GM12878 (cell line): ENCODE measurements around the gene ARHGEF38. TPM values are rescaled to one million over a fixed set of nuclear protein-coding genes. Genes with fewer than 3 reads are reported as not detected.

Experiments used
- ATAC-seq: fragments of 200-7000 bp; cut with Tn5 transposase; 3 replicates; pipeline ENCODE4 v1.9.1; 2020; ENCODE audit warnings: mild to moderate bottlenecking, moderate library complexity
- BruUV-seq: library from RNA; stranded (reverse); fragments of 400-500 nt; replicated peaks from 2 replicates; lab custom pipeline; 2021; lab: Mats Ljungman, UMichigan
- CTCF ChIA-PET: fragments of 300-600 bp; sonication (Branson Sonifier 250); formaldehyde crosslinking; extraction: SDS; loops from one replicate; lab custom pipeline; 2021; ENCODE audit warnings: inconsistent platforms; lab: Yijun Ruan, JAX
- POLR2A ChIA-PET: fragments of 350-600 bp; formaldehyde crosslinking; extraction: SDS; loops from one replicate; lab custom pipeline; 2021; ENCODE audit warnings: inconsistent platforms; lab: Charles Lee
- RAD21 ChIA-PET: fragments of 300-600 bp; sonication (Branson Sonifier 250); formaldehyde crosslinking; loops from one replicate; lab custom pipeline; 2023; ENCODE audit warnings: antibody characterized with exemption; ENCODE audit not compliant: unreplicated experiment; lab: Charles Lee
- SMC1A ChIA-PET: fragments of 300-600 bp; sonication (Branson Sonifier 250); formaldehyde crosslinking; loops from one replicate; lab custom pipeline; 2023; ENCODE audit not compliant: unreplicated experiment, uncharacterized antibody; lab: Charles Lee
- DNase-seq: peaks from one replicate; pipeline ENCODE4 v3.0.0-alpha.2; 2011; ENCODE audit warnings: low read depth, low spot score
- FAIRE-seq: peaks from 3 replicates; lab custom pipeline; 2011; peaks lifted over from hg19 to GRCh38; lab: Jason Lieb, UNC
- H2AFZ ChIP-seq: 2 replicates; pipeline ENCODE4 v1.6.0; 2011; ENCODE audit warnings: low read depth, low read length, control low read depth; ENCODE audit not compliant: control insufficient read depth
- H3K27ac ChIP-seq: 2 replicates; pipeline ENCODE4 v1.5.1; 2011; ENCODE audit warnings: control low read depth; ENCODE audit not compliant: control insufficient read depth, insufficient read depth
- H3K27me3 ChIP-seq, 2 experiments: replicated peaks in 1 of 2; 2 replicates each; pipeline versions ENCODE4 v1.6.0 to v1.6.1; 2011; ENCODE audit warnings: low read length in 1 of 2; ENCODE audit not compliant: control insufficient read depth in 2 of 2, insufficient read depth in 2 of 2
- H3K36me3 ChIP-seq, 2 experiments: 2 replicates each; pipeline ENCODE4 v1.5.1; 2011; ENCODE audit warnings: low read length in 1 of 2; ENCODE audit not compliant: control insufficient read depth in 2 of 2, insufficient read depth in 2 of 2
- H3K4me1 ChIP-seq: 2 replicates; pipeline ENCODE4 v1.6.1; 2011; ENCODE audit warnings: mild to moderate bottlenecking, low read length, moderate library complexity, mixed read lengths; ENCODE audit not compliant: control insufficient read depth, insufficient read depth
- H3K4me2 ChIP-seq: 2 replicates; pipeline ENCODE4 v1.6.0; 2011; ENCODE audit warnings: control low read depth; ENCODE audit not compliant: control insufficient read depth, insufficient read depth
- H3K4me3 ChIP-seq: fragments of 200-600 bp; sonication (generic); 2 replicates; pipeline ENCODE4 v1.5.1; 2016
- H3K79me2 ChIP-seq: 2 replicates; pipeline ENCODE4 v1.6.0; 2011; ENCODE audit warnings: low read length; ENCODE audit not compliant: control insufficient read depth, insufficient read depth
- H3K9ac ChIP-seq: 2 replicates; pipeline ENCODE4 v1.8.0; 2011; ENCODE audit warnings: low read length, control low read depth, mixed read lengths; ENCODE audit not compliant: control insufficient read depth, insufficient read depth
- H3K9me3 ChIP-seq: replicated peaks from 3 replicates; pipeline ENCODE4 v1.5.1; 2011; ENCODE audit warnings: mild to moderate bottlenecking, low read length; ENCODE audit not compliant: control insufficient read depth, insufficient read depth
- H4K20me1 ChIP-seq: 2 replicates; pipeline ENCODE4 v1.6.0; 2011; ENCODE audit not compliant: control insufficient read depth, insufficient read depth
- CBX5 ChIP-seq: sonication (generic); IDR thresholded peaks from 2 replicates; pipeline ENCODE4 v1.6.1; 2016; ENCODE audit warnings: low read depth, moderate library complexity, mild to moderate bottlenecking, inconsistent platforms
- ESRRA ChIP-seq: IDR thresholded peaks from 2 replicates; pipeline ENCODE4 v1.6.1; 2012; ENCODE audit warnings: mild to moderate bottlenecking, low read length, improper control_type of control experiment
- MTA2 ChIP-seq: fragments of 450-650 bp; IDR thresholded peaks from 2 replicates; pipeline ENCODE4 v1.6.1; 2016; ENCODE audit warnings: low read depth, mild to moderate bottlenecking, moderate library complexity
- RCOR1 ChIP-seq: conservative IDR thresholded peaks from 2 replicates; pipeline ENCODE4 v1.6.1; 2012; ENCODE audit warnings: low read depth, low read length, improper control_type of control experiment
- SIX5 ChIP-seq: IDR thresholded peaks from 2 replicates; pipeline ENCODE4 v1.6.1; 2011; ENCODE audit warnings: mild to moderate bottlenecking, low read depth, low read length, moderate library complexity; ENCODE audit not compliant: severe bottlenecking
- SMAD5 ChIP-seq: IDR thresholded peaks from 2 replicates; pipeline ENCODE4 v1.6.1; 2016; ENCODE audit warnings: antibody characterized with exemption, low read depth
- SPI1 ChIP-seq: IDR thresholded peaks from 2 replicates; pipeline ENCODE4 v1.6.1; 2011; ENCODE audit warnings: low read depth, mild to moderate bottlenecking, low read length, moderate library complexity, borderline replicate concordance; ENCODE audit not compliant: insufficient read depth
- in situ Hi-C: fragments of 300-500 bp; cut with MboI; formaldehyde crosslinking; loops from 9 replicates; pipeline ENCODE4 v1.14.3; 2018; ENCODE audit warnings: mixed read lengths
- intact Hi-C: fragments of 100-400 bp; cut with micrococcal nuclease; formaldehyde crosslinking; loops from one replicate; pipeline ENCODE4 v1.14.2; 2022; ENCODE audit not compliant: unreplicated experiment
- polyA plus RNA-seq, 11 experiments: library from polyadenylated mRNA; depleted of rRNA in 4 of 11; unstranded in 6 of 11; stranded (reverse) in 5 of 11; fragments of >200 nt; fragmentation: Nextera tagmentation in 4 of 11; fragmentation: Illumina TruSeq in 1 of 11; extraction: Ambion mirVana in 4 of 11; extraction: Trizol in 1 of 11; gene quantifications; 1 replicate in 1 of 11; 2 replicates in 10 of 11; pipeline versions ENCODE4 v1.2.1 to v1.2.3, GENCODE V29; 2011 to 2016; ENCODE audit warnings: inconsistent platforms in 2 of 11, missing spikeins in 2 of 11, low read depth in 1 of 11
- total RNA-seq, 4 experiments: library from RNA; depleted of rRNA in 3 of 4; stranded (reverse); fragments of >200 nt in 3 of 4; fragmentation: Illumina TruSeq in 1 of 4; extraction: Trizol in 1 of 4; gene quantifications; 2 replicates each; pipeline versions ENCODE4 v1.2.1 to v1.2.3, GENCODE V29; 2013 to 2021
- TF ChIP-seq, protein P1 (sequence below): fragments of 450-650 bp; formaldehyde crosslinking; IDR thresholded peaks from 2 replicates; pipeline ENCODE4 v1.5.0; 2022; ENCODE audit warnings: mild to moderate bottlenecking, missing genetic modification characterization
- TF ChIP-seq, protein P2 (sequence below): IDR thresholded peaks from 2 replicates; pipeline ENCODE4 v1.6.1; 2011; ENCODE audit warnings: mild to moderate bottlenecking, low read depth, low read length, moderate library complexity; ENCODE audit not compliant: insufficient replicate concordance

The ARHGEF38 gene
- total and polyA plus RNA-seq, 10 of the 15 experiments (the other 5 are each of a cell fraction or from before 2014, with no cell fraction given), result 0.01 to 1.1 (median 0.09) TPM; not detected in 2

DNA sequence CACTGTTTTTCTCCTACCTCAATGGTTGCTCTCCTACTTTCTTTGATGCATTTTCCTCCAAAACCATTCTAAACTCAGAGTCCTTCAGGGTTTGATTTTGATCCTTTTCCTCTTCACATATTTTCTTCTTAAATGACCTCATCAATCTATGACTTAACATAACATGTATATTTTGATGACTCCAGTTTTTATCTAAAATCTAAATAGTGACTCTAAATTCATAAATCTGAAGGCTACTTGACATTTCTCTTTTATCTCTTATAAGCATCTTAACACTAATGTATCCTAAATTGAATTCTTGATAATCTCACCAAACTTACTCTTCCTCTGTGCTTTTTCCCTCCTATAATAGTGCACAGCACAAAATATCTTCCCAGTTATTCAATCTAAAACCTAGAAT, 4.7 kb upstream of the ARHGEF38 start:
- ChIA-PET CTCF (interaction anchor here (1.0 kb wide), 1 partner anchor 27 kb away, joined by 3 read pairs; no protein-coding TSS in a partner anchor), RAD21 (no interaction called here), POLR2A (no interaction called here), SMC1A (no interaction called here)
- no peak overlapping the region for H3K9ac ChIP-seq
- intact Hi-C loops (no loop called here), in situ Hi-C loops (no loop called here)
- no peak overlapping the region for H2AFZ ChIP-seq
- no peak for TF ChIP-seq MTA2
- no peak for TF ChIP-seq SPI1
- TF ChIP-seq, protein P1, sequence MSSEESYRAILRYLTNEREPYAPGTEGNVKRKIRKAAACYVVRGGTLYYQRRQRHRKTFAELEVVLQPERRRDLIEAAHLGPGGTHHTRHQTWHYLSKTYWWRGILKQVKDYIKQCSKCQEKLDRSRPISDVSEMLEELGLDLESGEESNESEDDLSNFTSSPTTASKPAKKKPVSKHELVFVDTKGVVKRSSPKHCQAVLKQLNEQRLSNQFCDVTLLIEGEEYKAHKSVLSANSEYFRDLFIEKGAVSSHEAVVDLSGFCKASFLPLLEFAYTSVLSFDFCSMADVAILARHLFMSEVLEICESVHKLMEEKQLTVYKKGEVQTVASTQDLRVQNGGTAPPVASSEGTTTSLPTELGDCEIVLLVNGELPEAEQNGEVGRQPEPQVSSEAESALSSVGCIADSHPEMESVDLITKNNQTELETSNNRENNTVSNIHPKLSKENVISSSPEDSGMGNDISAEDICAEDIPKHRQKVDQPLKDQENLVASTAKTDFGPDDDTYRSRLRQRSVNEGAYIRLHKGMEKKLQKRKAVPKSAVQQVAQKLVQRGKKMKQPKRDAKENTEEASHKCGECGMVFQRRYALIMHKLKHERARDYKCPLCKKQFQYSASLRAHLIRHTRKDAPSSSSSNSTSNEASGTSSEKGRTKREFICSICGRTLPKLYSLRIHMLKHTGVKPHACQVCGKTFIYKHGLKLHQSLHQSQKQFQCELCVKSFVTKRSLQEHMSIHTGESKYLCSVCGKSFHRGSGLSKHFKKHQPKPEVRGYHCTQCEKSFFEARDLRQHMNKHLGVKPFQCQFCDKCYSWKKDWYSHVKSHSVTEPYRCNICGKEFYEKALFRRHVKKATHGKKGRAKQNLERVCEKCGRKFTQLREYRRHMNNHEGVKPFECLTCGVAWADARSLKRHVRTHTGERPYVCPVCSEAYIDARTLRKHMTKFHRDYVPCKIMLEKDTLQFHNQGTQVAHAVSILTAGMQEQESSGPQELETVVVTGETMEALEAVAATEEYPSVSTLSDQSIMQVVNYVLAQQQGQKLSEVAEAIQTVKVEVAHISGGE (CRISPR knock-in tag), result no peak
- no peak for TF ChIP-seq SMAD5
- no peak for TF ChIP-seq CBX5
- TF ChIP-seq ESRRA, result no peak
- TF ChIP-seq SIX5, result no peak
- TF ChIP-seq RCOR1, result no peak
- TF ChIP-seq, protein P2, sequence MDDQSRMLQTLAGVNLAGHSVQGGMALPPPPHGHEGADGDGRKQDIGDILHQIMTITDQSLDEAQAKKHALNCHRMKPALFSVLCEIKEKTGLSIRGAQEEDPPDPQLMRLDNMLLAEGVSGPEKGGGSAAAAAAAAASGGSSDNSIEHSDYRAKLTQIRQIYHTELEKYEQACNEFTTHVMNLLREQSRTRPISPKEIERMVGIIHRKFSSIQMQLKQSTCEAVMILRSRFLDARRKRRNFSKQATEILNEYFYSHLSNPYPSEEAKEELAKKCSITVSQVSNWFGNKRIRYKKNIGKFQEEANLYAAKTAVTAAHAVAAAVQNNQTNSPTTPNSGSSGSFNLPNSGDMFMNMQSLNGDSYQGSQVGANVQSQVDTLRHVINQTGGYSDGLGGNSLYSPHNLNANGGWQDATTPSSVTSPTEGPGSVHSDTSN, result no peak
- H3K4me1 ChIP-seq, result no peaks in the 10 kb centered on the region
- DNase-seq (no peak), ATAC-seq (no peak), FAIRE-seq (no peak)
- no peaks in the 10 kb centered on the region for H3K36me3 ChIP-seq
- no peak overlapping the region for H3K4me3 ChIP-seq
- H3K27me3 ChIP-seq, result no peaks in the 10 kb centered on the region
- no peaks in the 10 kb centered on the region for H3K79me2 ChIP-seq
- no peak overlapping the region for H3K27ac ChIP-seq
- no TSS peak for BruUV-seq
- H4K20me1 ChIP-seq, result no peaks in the 10 kb centered on the region
- no peaks in the 10 kb centered on the region; the same call in 2 of the 3 replicates for H3K9me3 ChIP-seq
- H3K4me2 ChIP-seq, result no peak overlapping the region
